D341Med (cell line): ENCODE data around the gene PEA15.

ENCODE experiments used
- DNase-seq: peaks from one replicate; pipeline ENCODE4 v3.0.0; 2012; ENCODE audit warnings: low spot score

Gene PEA15

GRCh38 chr1:160205242-160206035, at the start of gene PEA15:
Gene PEA15, plus strand, starts transcription at chr1:160205384. Its CDS starts 6,161 bp downstream, at chr1:160211545.
- peak; percentile 91 for DNase-seq

- no peak for DNase-seq
These were observed 48.8 kb upstream of the PEA15 start for GRCh38 chr1:160156361-160156760.

- DNase-seq: no peak
These were observed 48.0 kb upstream of the PEA15 start for GRCh38 chr1:160157174-160157573.

GRCh38 chr1:160158031-160158430, 47.2 kb upstream of the PEA15 start:
- DNase-seq: no peak

GRCh38 chr1:160158534-160158933, 46.6 kb upstream of the PEA15 start:
- DNase-seq: no peak

GRCh38 chr1:160159846-160160245, 45.3 kb upstream of the PEA15 start:
- DNase-seq: no peak

GRCh38 chr1:160161965-160162705, 43.0 kb upstream of the PEA15 start:
- no peak for DNase-seq

GRCh38 chr1:160162931-160163330, 42.3 kb upstream of the PEA15 start:
- no peak for DNase-seq

- no peak for DNase-seq
These were observed 41.6 kb upstream of the PEA15 start for GRCh38 chr1:160163615-160164014.

- DNase-seq: no peak
These were observed 41.1 kb upstream of the PEA15 start for GRCh38 chr1:160164121-160164520.

- no peak for DNase-seq
These were observed 38.9 kb upstream of the PEA15 start for GRCh38 chr1:160166166-160166868.

GRCh38 chr1:160167056-160167455, 38.1 kb upstream of the PEA15 start:
- no peak for DNase-seq

- no peak for DNase-seq
These were observed 37.6 kb upstream of the PEA15 start for GRCh38 chr1:160167580-160167979.

- DNase-seq: no peak
These were observed 37.2 kb upstream of the PEA15 start for GRCh38 chr1:160168016-160168415.

GRCh38 chr1:160168609-160169369, 36.4 kb upstream of the PEA15 start:
- DNase-seq: no peak

GRCh38 chr1:160169553-160170399, 35.4 kb upstream of the PEA15 start:
- no peak for DNase-seq

GRCh38 chr1:160171354-160171753, 33.8 kb upstream of the PEA15 start:
- DNase-seq: no peak

GRCh38 chr1:160171980-160172379, 33.2 kb upstream of the PEA15 start:
- DNase-seq: no peak

- no peak for DNase-seq
These were observed 28.0 kb upstream of the PEA15 start for GRCh38 chr1:160177231-160177630.

GRCh38 chr1:160177667-160178066, 27.5 kb upstream of the PEA15 start:
- DNase-seq: no peak

GRCh38 chr1:160178731-160179130, 26.5 kb upstream of the PEA15 start:
- no peak for DNase-seq
